Measurements from ENCODE around the gene PCDHGA1.

The PCDHGA1 gene

GRCh38 chr5:141515946-141516671 is 185.8 kb downstream of the PCDHGA1 start:
- DNase-seq = no peak

- no peak for DNase-seq
Observed at GRCh38 chr5:141516672-141517025, 186.3 kb downstream of the PCDHGA1 start.

- DNase-seq = no peak
Observed at GRCh38 chr5:141517312-141517711, 187.0 kb downstream of the PCDHGA1 start.

GRCh38 chr5:141517880-141518617 is 187.7 kb downstream of the PCDHGA1 start:
- DNase-seq = no peak

- no peak for DNase-seq
Observed at GRCh38 chr5:141518618-141519015, 188.3 kb downstream of the PCDHGA1 start.

- DNase-seq = no peak
Observed at GRCh38 chr5:141519605-141520565, 189.6 kb downstream of the PCDHGA1 start.

- no peak for DNase-seq
Observed at GRCh38 chr5:141521244-141521781, 191.0 kb downstream of the PCDHGA1 start.

- no peak for DNase-seq
Observed at GRCh38 chr5:141522301-141522700, 192.0 kb downstream of the PCDHGA1 start.

- DNase-seq = no peak
Observed at GRCh38 chr5:141523991-141524390, 193.7 kb downstream of the PCDHGA1 start.

- DNase-seq = peak; percentile 82
Observed at GRCh38 chr5:141524604-141525597, 194.6 kb downstream of the PCDHGA1 start.

- DNase-seq = no peak
Observed at GRCh38 chr5:141525653-141526052, 195.3 kb downstream of the PCDHGA1 start.

GRCh38 chr5:141527426-141527825 is 197.1 kb downstream of the PCDHGA1 start:
- DNase-seq = no peak

GRCh38 chr5:141528291-141528984 is 198.1 kb downstream of the PCDHGA1 start:
- no peak for DNase-seq

GRCh38 chr5:141529002-141529401 is 198.7 kb downstream of the PCDHGA1 start:
- DNase-seq = no peak

GRCh38 chr5:141529873-141530272 is 199.6 kb downstream of the PCDHGA1 start:
- no peak for DNase-seq

- DNase-seq = no peak
Observed at GRCh38 chr5:141532726-141533125, 202.4 kb downstream of the PCDHGA1 start.

- DNase-seq = no peak
Observed at GRCh38 chr5:141533897-141534296, 203.6 kb downstream of the PCDHGA1 start.

GRCh38 chr5:141534492-141535213 is 204.3 kb downstream of the PCDHGA1 start:
- DNase-seq = no peak

- DNase-seq = no peak
Observed at GRCh38 chr5:141543053-141543452, 212.7 kb downstream of the PCDHGA1 start.

- DNase-seq = peak; percentile 5
Observed at GRCh38 chr5:141547488-141547887, 217.2 kb downstream of the PCDHGA1 start.
